Measurements from ENCODE around the gene CAV2. TPM values are rescaled to one million over a fixed set of nuclear protein-coding genes. Genes with fewer than 3 reads are reported as not detected.

The CAV2 gene
- total RNA-seq, 4 donors from 2014 or later: 144 to 204 (median 164) TPM

DNA sequence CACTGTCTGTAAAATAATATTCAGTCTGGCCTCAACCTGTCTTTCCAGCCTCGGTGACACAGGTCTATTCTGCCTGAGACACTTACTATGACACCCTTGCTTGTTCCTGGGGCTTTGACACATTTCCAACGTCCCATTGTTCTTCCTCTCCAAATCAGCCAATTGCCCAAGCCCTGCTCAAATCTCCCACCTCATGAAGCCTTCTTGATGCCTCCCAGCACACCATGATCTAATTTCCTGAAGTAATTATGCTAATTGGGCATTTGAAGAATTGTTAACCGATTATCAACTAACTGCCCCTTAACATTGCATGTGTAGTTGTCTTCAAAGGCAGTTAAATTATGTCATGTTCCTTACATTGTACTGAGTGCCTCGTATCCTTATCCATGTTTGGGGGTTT is 58.4 kb downstream of the CAV2 start:
- TF ChIP-seq, protein P1, sequence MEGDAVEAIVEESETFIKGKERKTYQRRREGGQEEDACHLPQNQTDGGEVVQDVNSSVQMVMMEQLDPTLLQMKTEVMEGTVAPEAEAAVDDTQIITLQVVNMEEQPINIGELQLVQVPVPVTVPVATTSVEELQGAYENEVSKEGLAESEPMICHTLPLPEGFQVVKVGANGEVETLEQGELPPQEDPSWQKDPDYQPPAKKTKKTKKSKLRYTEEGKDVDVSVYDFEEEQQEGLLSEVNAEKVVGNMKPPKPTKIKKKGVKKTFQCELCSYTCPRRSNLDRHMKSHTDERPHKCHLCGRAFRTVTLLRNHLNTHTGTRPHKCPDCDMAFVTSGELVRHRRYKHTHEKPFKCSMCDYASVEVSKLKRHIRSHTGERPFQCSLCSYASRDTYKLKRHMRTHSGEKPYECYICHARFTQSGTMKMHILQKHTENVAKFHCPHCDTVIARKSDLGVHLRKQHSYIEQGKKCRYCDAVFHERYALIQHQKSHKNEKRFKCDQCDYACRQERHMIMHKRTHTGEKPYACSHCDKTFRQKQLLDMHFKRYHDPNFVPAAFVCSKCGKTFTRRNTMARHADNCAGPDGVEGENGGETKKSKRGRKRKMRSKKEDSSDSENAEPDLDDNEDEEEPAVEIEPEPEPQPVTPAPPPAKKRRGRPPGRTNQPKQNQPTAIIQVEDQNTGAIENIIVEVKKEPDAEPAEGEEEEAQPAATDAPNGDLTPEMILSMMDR (IDR thresholded peaks at IDR 0.05): no peak
- ATAC-seq (ENCODE audit: low FRiP score) (no peak), DNase-seq (ENCODE audit: low spot score) (no peak)

Other genes with a start within 250 kb of the CAV2 start
- 100 to 1,000 TPM; 354 to 482 (median 468) TPM for gene CAV1, start 25.3 kb downstream of the CAV2 start, total RNA-seq
- gene MET, start 172.5 kb downstream of the CAV2 start, total RNA-seq: 10 to 100 TPM; 24.9 to 92.4 (median 54.4) TPM

All from omental fat pad (tissue), 4 donors.